GM21786 (cell line): Measurements from ENCODE around the gene CEP78.
"Not testable (repeated sequence)": the region's sequence is repeated elsewhere in the genome, so short reads cannot be mapped to it uniquely, and the experiment has no call there.

ENCODE experiments used
- ATAC-seq: cut with Tn5 transposase; IDR thresholded peaks from one replicate; pipeline ENCODE4 v1.9.1; 2021; ENCODE audit not compliant: unreplicated experiment

CEP78 gene, protein sequence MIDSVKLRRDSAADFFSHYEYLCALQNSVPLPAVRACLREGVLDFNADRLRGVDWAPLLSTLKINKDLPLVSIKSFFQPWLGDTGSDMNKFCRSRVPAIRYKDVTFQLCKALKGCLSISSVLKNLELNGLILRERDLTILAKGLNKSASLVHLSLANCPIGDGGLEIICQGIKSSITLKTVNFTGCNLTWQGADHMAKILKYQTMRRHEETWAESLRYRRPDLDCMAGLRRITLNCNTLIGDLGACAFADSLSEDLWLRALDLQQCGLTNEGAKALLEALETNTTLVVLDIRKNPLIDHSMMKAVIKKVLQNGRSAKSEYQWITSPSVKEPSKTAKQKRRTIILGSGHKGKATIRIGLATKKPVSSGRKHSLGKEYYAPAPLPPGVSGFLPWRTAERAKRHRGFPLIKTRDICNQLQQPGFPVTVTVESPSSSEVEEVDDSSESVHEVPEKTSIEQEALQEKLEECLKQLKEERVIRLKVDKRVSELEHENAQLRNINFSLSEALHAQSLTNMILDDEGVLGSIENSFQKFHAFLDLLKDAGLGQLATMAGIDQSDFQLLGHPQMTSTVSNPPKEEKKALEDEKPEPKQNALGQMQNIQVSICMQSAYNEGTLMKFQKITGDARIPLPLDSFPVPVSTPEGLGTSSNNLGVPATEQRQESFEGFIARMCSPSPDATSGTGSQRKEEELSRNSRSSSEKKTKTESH

DNA sequence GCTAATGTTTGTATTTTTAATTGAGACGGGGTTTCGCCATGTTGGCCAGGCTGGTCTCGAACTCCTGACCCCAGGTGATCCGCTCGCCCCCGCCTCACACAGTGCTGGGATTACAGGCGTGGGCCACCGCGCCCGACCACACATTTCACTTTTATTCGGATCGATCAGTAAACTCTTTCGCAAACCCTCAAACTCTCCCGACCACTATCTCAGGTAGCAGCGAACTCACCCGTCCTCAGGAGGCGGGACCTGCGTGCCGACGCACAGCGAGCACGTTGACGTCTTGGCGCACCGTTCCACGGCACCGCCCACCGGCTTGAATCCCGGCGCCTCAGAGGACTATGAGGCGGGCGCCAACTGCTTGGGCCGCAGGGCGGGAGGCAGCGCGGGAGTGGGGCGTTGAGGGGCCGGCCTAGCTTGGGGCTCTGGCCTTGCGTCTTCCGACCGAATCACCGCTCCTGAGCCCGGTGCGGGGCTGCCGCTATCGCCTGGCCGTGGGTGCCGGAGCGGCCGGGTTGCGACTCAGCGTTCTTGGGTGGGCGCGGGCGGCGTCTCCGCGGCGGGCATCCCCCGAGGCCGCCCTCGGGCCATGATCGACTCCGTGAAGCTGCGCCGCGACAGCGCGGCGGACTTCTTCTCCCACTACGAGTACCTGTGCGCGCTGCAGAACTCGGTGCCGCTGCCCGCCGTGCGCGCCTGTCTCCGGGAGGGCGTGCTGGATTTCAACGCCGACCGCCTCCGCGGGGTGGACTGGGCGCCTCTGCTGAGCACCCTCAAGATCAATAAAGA lies at the start of gene CEP78:
TSS of gene CEP78 (plus strand) at position 314 of the 789 bp plus-strand sequence. CDS start at position 590, 276 bp downstream.
- ATAC-seq = peak; percentile 97

- ATAC-seq = no peak
Observed at GRCh38 chr9:78187763-78188484, 48.0 kb upstream of the CEP78 start.

DNA sequence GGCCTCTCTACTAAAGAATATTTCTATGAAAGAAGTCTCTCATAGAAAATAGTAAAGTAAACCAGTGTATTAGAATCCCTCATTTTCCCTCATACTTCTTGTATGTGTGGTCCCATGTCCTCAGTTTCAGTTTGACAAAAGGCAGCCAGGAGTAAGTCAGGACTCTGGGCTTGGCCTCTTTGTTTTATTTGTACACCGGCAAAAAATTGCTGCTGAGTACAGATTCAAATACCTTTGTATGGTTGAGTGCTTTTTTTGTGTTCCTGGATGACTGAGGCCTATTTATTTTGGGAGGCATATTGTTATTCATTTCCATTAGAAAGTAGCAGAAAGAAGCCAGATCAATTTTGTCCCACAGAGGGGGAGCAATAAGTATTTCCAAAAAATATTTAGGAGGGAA lies 47.3 kb upstream of the CEP78 start:
- ATAC-seq = no peak

DNA sequence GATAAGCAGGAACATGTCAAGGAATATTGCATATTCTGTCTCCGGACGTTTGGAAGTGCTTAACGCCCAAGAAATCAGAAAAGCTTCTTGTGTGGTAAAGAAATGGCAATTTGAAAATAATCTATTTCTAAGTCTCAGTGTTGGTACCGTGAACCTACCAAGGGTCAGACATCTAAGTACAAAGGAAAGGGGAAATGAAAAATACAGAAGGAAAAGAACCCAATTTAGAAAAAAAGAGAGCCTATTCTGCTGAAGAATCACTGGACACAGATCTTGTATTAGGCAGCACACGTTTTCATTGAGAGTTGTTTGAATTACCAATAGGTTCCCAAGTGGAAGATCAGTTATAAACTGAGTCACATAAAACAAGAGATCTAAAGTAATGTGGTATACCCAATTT lies 46.9 kb upstream of the CEP78 start:
- no peak for ATAC-seq

DNA sequence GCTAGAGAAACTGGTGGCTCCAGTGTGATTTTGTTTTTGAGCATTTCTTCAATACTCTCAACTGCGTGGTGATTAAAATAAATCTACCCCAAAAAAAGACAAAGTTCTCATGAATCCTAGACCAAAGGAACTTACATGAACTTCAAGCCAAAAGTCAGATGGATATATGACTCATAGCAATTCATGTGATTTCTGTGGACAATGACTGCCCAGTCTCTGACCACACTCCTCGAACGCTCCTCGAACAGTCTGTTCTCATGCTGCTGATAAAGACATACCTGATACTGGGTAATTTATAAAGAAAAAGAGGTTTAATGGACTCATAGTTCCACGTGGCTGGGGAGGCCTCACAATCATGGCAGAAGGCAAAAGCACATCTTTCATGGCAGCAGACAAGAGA lies 46.4 kb upstream of the CEP78 start:
- ATAC-seq = no peak

DNA sequence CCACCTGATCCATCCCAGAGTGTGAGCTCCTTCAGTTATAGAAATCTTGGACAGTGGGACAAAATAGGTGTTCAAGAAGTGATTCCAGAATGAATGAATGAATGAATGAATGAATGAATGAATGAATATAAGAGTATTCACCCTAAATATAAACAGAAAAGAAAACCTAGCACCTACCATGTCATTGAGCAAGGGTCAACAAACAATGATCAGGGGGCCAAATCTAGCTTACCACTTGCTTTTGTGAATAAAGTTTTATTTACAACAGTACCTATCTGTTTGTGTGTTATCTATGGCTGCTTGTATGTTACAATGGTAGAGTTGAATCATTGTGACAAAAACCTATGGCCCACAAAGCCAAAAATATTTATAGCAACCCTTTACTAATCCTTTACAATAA lies 43.9 kb upstream of the CEP78 start:
- no peak for ATAC-seq

GRCh38 chr9:78196258-78196657 lies 39.6 kb upstream of the CEP78 start:
- peak; percentile 55 for ATAC-seq

DNA sequence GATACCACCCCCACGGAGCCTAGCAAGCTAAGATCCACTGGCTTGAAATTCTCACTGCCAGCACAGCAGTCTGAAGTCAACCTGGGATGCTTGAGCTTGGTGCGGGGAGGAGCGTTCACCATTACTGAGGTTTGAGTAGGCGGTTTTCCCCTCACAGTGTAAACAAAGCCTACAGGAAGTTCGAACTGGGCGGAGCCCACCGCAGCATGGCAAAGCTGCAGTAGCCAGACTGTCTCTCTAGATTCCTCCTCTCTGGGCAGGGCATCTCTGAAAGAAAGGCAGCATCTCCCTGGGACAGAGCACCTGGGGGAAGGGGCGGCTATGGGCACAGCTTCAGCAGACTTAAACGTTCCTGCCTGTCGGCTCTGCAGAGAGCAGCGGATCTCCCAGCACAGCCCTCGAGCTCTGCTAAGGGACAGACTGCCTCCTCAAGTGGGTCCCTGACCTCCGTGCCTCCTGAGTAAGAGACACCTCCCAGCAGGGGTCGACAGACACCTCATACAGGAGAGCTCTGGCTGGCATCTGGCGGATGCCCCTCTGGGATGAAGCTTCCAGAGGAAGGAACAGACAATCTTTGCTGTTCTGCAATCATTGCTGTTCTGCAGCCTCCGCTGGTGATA lies 34.6 kb upstream of the CEP78 start:
- peak; percentile 83 for ATAC-seq

DNA sequence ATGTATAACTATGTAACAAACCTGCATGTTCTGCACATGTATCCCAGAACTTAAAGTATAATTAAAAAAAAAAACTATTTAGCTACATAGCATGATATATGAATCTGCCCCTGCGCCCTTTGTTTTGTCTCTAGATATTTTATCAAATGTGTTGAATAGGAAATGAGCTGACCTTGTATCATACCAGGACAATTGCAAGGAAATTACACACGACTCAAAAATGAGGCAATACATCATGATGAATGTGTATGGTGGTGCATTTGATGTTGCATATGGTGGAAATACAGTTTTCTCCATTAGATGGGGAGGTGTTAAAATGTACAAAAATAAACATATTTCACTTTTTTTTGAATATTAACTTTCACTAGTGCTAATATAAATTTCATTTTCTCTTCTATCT lies 28.6 kb upstream of the CEP78 start:
- no peak for ATAC-seq

DNA sequence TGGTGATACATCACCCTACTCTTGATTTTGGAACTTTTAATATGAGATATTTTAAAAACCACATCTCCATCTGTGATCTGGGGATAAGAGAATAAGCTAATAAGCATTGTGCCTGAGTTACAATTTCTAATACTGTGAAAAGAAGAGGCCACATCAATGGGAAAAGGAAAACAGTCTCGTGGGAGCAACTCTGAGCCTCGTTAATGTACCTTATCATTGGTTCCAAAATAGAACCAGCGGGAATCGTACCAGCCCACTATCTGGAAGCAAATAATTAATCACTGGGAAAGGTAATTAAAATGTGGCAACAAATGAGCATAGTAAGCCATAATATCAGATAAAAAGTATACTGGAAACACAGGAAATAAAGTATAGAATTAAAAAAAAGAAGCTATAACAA lies 28.0 kb upstream of the CEP78 start:
- ATAC-seq = no peak

GRCh38 chr9:78209127-78209526 lies 26.7 kb upstream of the CEP78 start:
- ATAC-seq = no peak

DNA sequence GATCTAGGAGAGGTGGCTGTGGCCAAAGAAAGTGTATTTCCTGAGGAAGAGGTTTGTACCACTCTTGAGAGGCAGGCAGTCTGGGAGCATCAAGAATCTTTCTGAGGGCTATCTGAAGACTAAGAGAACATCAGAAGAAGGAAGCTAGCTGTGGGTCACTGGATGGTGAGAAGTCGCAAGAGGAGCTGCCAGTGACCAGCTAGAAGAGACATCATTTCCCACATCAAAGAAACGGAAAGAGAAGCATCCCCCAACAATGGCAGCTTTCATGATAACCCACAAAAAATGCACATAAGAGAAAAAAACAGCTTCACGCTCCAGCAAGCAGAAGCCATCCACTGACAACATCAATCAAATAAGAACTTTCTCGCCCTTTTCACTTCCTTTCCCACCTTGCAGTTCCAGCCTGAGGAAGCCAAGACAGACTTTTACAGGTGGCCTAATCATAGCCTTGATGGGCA lies 25.0 kb upstream of the CEP78 start:
- ATAC-seq = peak; percentile 84

GRCh38 chr9:78212868-78213267 lies 23.0 kb upstream of the CEP78 start:
- ATAC-seq = no peak

DNA sequence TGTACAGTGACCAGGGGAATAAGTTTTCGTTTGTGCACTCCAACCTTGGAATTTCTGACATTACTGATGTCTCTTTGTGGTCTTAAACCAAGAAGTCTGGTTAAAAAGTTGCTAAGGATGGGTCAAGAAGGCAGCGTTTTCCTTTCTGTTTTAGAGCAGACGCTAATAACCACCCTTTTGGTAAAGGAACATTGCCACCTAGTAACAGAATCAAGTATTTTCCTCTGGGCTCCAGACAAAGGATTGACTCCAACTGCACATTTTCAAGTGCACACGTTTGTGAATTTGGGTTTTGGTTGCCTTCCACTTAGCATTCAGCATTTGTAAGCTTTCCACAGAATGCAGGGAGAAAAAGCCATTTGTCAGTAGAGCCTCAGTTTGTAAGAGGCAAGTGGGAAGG lies 22.2 kb upstream of the CEP78 start:
- no peak for ATAC-seq

GRCh38 chr9:78214492-78214891 lies 21.4 kb upstream of the CEP78 start:
- no peak for ATAC-seq

- no peak for ATAC-seq
Observed at GRCh38 chr9:78215706-78216105, 20.2 kb upstream of the CEP78 start.

- no peak for ATAC-seq
Observed at GRCh38 chr9:78218890-78219289, 17.0 kb upstream of the CEP78 start.

DNA sequence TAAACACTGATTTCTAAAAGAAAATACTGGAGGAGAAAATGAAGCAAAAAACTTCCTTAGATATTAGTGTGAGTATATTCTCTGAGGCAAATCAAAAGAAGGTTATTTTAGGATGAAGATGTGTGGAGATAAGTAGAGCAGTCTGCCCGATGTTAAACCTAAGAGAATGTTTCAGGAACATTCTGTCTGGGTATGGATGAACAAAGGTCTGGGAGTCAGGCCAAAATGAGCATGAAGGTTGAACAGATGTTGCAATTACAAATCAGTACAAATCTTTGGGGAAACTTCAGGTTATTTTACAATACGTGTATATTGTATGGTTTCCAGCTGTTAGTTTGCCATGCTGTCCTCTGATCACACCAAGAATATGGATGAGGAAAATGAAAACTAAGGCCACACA lies 14.4 kb upstream of the CEP78 start:
- no peak for ATAC-seq

- ATAC-seq = not testable (repeated sequence)
Observed at GRCh38 chr9:78221841-78222240, 14.0 kb upstream of the CEP78 start.

GRCh38 chr9:78230761-78231160 lies 5.1 kb upstream of the CEP78 start:
- ATAC-seq = no peak
